ENCODE measurements around the gene LRBA.
A peak's percentile ranks its signal among the peaks of the same experiment; 100 is the strongest.

LRBA gene

GRCh38 chr4:150240011-150240410 lies 775.1 kb downstream of the LRBA start:
- no peak overlapping the region for H3K4me3 ChIP-seq (replicated peaks; ENCODE audit: low read depth, low read length)
- TF ChIP-seq CTCF (IDR thresholded peaks at IDR 0.05; ENCODE audit: low read depth, low read length, missing control alignments): no peak

GRCh38 chr4:150238591-150238990 lies 776.5 kb downstream of the LRBA start:
- DNase-seq (ENCODE audit: extremely low read depth, low read depth): no peak
- no peak for TF ChIP-seq CTCF (IDR thresholded peaks at IDR 0.05; ENCODE audit: low read depth, low read length, missing control alignments)
- no peak overlapping the region for H3K4me3 ChIP-seq (replicated peaks; ENCODE audit: low read depth, low read length)

More at GRCh38 chr4:150240011-150240410, 775.1 kb downstream of the LRBA start:
- no peak for DNase-seq (ENCODE audit: extremely low read depth, low read depth)

- no peak overlapping the region for H3K4me3 ChIP-seq (replicated peaks; ENCODE audit: low read depth, low read length)
- no peak for TF ChIP-seq CTCF (IDR thresholded peaks at IDR 0.05; ENCODE audit: low read depth, low read length, missing control alignments)
- peak; percentile 93 for DNase-seq (ENCODE audit: extremely low read depth, low read depth)
Observed at GRCh38 chr4:150237110-150237872, 777.8 kb downstream of the LRBA start.

- no peak for TF ChIP-seq CTCF (IDR thresholded peaks at IDR 0.05; ENCODE audit: low read depth, low read length, missing control alignments)
- no peak overlapping the region for H3K4me3 ChIP-seq (replicated peaks; ENCODE audit: low read depth, low read length)
- DNase-seq (ENCODE audit: extremely low read depth, low read depth): no peak
Observed at GRCh38 chr4:150236626-150237025, 778.5 kb downstream of the LRBA start.

- no peak for DNase-seq (ENCODE audit: extremely low read depth, low read depth)
- TF ChIP-seq CTCF (IDR thresholded peaks at IDR 0.05; ENCODE audit: low read depth, low read length, missing control alignments): no peak
- no peak overlapping the region for H3K4me3 ChIP-seq (replicated peaks; ENCODE audit: low read depth, low read length)
Observed at GRCh38 chr4:150235808-150236271, 779.2 kb downstream of the LRBA start.

- DNase-seq (ENCODE audit: extremely low read depth, low read depth): no peak
- no peak overlapping the region for H3K4me3 ChIP-seq (replicated peaks; ENCODE audit: low read depth, low read length)
- TF ChIP-seq CTCF (IDR thresholded peaks at IDR 0.05; ENCODE audit: low read depth, low read length, missing control alignments): no peak
Observed at GRCh38 chr4:150235317-150235716, 779.8 kb downstream of the LRBA start.
